Measurements from ENCODE around the gene POLR3B.

POLR3B gene

GRCh38 chr12:106436164-106436563 lies 78.6 kb downstream of the POLR3B start:
- TF ChIP-seq CREB1 (IDR thresholded peaks at IDR 0.05; ENCODE audit: low read depth): no peak
- TF ChIP-seq RAD21 (IDR thresholded peaks at IDR 0.05; ENCODE audit: low read depth): no peak
- TF ChIP-seq TAF1 (IDR thresholded peaks at IDR 0.05; ENCODE audit: low read depth): no peak
- TF ChIP-seq FOXM1 (IDR thresholded peaks at IDR 0.05; ENCODE audit: borderline replicate concordance, low read depth): no peak
- TF ChIP-seq MAX (IDR thresholded peaks at IDR 0.05): no peak
- no peak for TF ChIP-seq EGR1 (IDR thresholded peaks at IDR 0.05)
- TF ChIP-seq CEBPB (IDR thresholded peaks at IDR 0.05): no peak

- no peak for TF ChIP-seq EGR1 (IDR thresholded peaks at IDR 0.05)
- no peak for TF ChIP-seq REST (IDR thresholded peaks at IDR 0.05; ENCODE audit: low read depth)
- no peak for TF ChIP-seq TEAD4 (IDR thresholded peaks at IDR 0.05)
- no peak for TF ChIP-seq TCF12 (IDR thresholded peaks at IDR 0.05; ENCODE audit: low read depth)
- TF ChIP-seq USF1 (IDR thresholded peaks at IDR 0.05): no peak
- no peak for TF ChIP-seq TAF1 (IDR thresholded peaks at IDR 0.05; ENCODE audit: low read depth)
- TF ChIP-seq CEBPB (IDR thresholded peaks at IDR 0.05): no peak
- TF ChIP-seq YY1 (IDR thresholded peaks at IDR 0.05; ENCODE audit: low read depth): no peak
- TF ChIP-seq MAX (IDR thresholded peaks at IDR 0.05): no peak
- TF ChIP-seq NFIC (IDR thresholded peaks at IDR 0.05): no peak
- no peak for TF ChIP-seq RAD21 (IDR thresholded peaks at IDR 0.05; ENCODE audit: low read depth)
- no peak for TF ChIP-seq ZBTB7A (IDR thresholded peaks at IDR 0.05; ENCODE audit: low read depth)
- no peak for TF ChIP-seq CREB1 (IDR thresholded peaks at IDR 0.05; ENCODE audit: low read depth)
- TF ChIP-seq EP300 (IDR thresholded peaks at IDR 0.05; ENCODE audit: borderline replicate concordance): no peak
- TF ChIP-seq FOXM1 (IDR thresholded peaks at IDR 0.05; ENCODE audit: borderline replicate concordance, low read depth): no peak
These were observed 85.0 kb downstream of the POLR3B start for GRCh38 chr12:106442575-106442974.

- TF ChIP-seq NFIC (IDR thresholded peaks at IDR 0.05) (no peak), TEAD4 (IDR thresholded peaks at IDR 0.05) (no peak), MAX (IDR thresholded peaks at IDR 0.05) (no peak), ZBTB7A (IDR thresholded peaks at IDR 0.05; ENCODE audit: low read depth) (no peak), FOXM1 (IDR thresholded peaks at IDR 0.05; ENCODE audit: borderline replicate concordance, low read depth) (no peak), RAD21 (IDR thresholded peaks at IDR 0.05; ENCODE audit: low read depth) (no peak), USF1 (IDR thresholded peaks at IDR 0.05) (no peak), YY1 (IDR thresholded peaks at IDR 0.05; ENCODE audit: low read depth) (no peak)
These were observed 87.5 kb downstream of the POLR3B start for GRCh38 chr12:106445053-106445452.

- TF ChIP-seq RAD21 (IDR thresholded peaks at IDR 0.05; ENCODE audit: low read depth) (no peak), USF1 (IDR thresholded peaks at IDR 0.05) (no peak), YY1 (IDR thresholded peaks at IDR 0.05; ENCODE audit: low read depth) (no peak), CEBPB (IDR thresholded peaks at IDR 0.05) (no peak), ZBTB7A (IDR thresholded peaks at IDR 0.05; ENCODE audit: low read depth) (no peak), TCF12 (IDR thresholded peaks at IDR 0.05; ENCODE audit: low read depth) (no peak), EGR1 (IDR thresholded peaks at IDR 0.05) (no peak), TEAD4 (IDR thresholded peaks at IDR 0.05) (no peak), NFIC (IDR thresholded peaks at IDR 0.05) (no peak)
These were observed 88.4 kb downstream of the POLR3B start for GRCh38 chr12:106445959-106446358.

GRCh38 chr12:106446419-106447092 lies 89.0 kb downstream of the POLR3B start:
- TF ChIP-seq RAD21 (IDR thresholded peaks at IDR 0.05; ENCODE audit: low read depth) (no peak), EP300 (IDR thresholded peaks at IDR 0.05; ENCODE audit: borderline replicate concordance) (no peak), ZBTB7A (IDR thresholded peaks at IDR 0.05; ENCODE audit: low read depth) (no peak), REST (IDR thresholded peaks at IDR 0.05; ENCODE audit: low read depth) (no peak), CEBPB (IDR thresholded peaks at IDR 0.05) (no peak), CREB1 (IDR thresholded peaks at IDR 0.05; ENCODE audit: low read depth) (no peak), FOXM1 (IDR thresholded peaks at IDR 0.05; ENCODE audit: borderline replicate concordance, low read depth) (no peak), EGR1 (IDR thresholded peaks at IDR 0.05) (no peak), NFIC (IDR thresholded peaks at IDR 0.05) (no peak), USF1 (IDR thresholded peaks at IDR 0.05) (no peak)
